BE2C (cell line): ENCODE data around the gene QDPR.

ENCODE experiments used
- DNase-seq: peaks from one replicate; pipeline ENCODE4 v3.0.0-alpha.2; 2020
- H3K27me3 ChIP-seq: fragments of 250-450 bp; sonication (Bioruptor Pico); 2 replicates; pipeline ENCODE4 v1.5.1; 2020; ENCODE audit warnings: mild to moderate bottlenecking
- H3K36me3 ChIP-seq: fragments of 250-450 bp; sonication (Bioruptor Pico); 2 replicates; pipeline ENCODE4 v1.5.1; 2020; ENCODE audit warnings: mild to moderate bottlenecking
- H3K4me1 ChIP-seq: fragments of 250-450 bp; sonication (Bioruptor Pico); 2 replicates; pipeline ENCODE4 v1.5.1; 2020
- H3K4me3 ChIP-seq: 2 replicates; pipeline ENCODE4 v1.5.1; 2011; ENCODE audit warnings: low read depth, low read length
- H3K9me3 ChIP-seq: fragments of 250-450 bp; sonication (Bioruptor Pico); 2 replicates; pipeline ENCODE4 v1.5.1; 2020
- TF ChIP-seq, protein P1 (sequence below): IDR thresholded peaks from 2 replicates; pipeline ENCODE4 v1.5.1; 2012; ENCODE audit warnings: mild to moderate bottlenecking, low read depth, low read length

QDPR gene

DNA sequence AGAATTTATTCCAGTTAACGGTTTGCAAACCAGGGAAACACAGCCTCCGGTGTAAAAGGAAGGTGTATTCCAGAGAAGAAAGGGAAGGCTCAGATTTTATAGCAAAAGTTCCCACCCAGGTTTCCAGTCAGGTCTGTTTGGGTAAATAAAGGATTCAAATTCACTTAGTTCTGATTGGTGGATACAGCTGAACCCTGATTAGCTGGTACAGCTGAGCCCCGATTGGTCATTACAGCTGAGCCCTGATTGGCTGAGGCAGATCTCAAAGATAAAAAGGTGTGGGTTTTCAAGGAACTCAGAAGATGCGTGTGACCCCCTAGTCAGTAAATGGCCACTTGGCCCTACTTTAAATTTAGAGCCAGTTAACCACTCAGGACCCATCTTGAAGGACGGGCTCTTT lies 9.7 kb upstream of the QDPR start:
- no peaks in the 10 kb centered on the region for H3K4me1 ChIP-seq
- H3K4me3 ChIP-seq = no peak overlapping the region
- no peak for DNase-seq
- H3K27me3 ChIP-seq = no peaks in the 10 kb centered on the region
- TF ChIP-seq, protein P1, sequence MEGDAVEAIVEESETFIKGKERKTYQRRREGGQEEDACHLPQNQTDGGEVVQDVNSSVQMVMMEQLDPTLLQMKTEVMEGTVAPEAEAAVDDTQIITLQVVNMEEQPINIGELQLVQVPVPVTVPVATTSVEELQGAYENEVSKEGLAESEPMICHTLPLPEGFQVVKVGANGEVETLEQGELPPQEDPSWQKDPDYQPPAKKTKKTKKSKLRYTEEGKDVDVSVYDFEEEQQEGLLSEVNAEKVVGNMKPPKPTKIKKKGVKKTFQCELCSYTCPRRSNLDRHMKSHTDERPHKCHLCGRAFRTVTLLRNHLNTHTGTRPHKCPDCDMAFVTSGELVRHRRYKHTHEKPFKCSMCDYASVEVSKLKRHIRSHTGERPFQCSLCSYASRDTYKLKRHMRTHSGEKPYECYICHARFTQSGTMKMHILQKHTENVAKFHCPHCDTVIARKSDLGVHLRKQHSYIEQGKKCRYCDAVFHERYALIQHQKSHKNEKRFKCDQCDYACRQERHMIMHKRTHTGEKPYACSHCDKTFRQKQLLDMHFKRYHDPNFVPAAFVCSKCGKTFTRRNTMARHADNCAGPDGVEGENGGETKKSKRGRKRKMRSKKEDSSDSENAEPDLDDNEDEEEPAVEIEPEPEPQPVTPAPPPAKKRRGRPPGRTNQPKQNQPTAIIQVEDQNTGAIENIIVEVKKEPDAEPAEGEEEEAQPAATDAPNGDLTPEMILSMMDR = no peak
- H3K9me3 ChIP-seq = no peaks in the 10 kb centered on the region
- H3K36me3 ChIP-seq = no peaks in the 10 kb centered on the region

DNA sequence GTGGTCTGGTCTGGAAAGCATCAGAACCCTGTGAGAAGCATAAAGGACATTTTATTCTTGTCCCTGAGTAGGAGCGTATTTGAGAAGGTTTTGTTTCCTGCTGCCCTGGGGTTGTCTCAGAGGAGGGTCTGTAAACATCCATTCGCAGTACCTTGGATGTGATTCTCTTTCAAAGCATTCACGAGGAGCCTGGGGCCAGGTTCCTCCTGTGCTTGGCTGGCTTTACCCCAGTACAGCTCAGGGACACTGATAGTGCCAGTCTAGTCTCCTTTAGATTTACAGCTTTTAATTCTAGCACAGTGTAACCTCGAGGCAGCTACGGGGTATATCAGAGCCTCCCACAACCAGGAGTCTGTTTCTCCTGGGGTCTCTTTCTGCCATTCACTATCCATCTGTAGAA lies 5.8 kb upstream of the QDPR start:
- Histone ChIP-seq H3K4me1 (no peaks in the 10 kb centered on the region), H3K27me3 (no peaks in the 10 kb centered on the region), H3K9me3 (no peaks in the 10 kb centered on the region), H3K36me3 (no peaks in the 10 kb centered on the region), H3K4me3 (no peak overlapping the region)
- TF ChIP-seq, protein P1 = no peak
- no peak for DNase-seq

DNA sequence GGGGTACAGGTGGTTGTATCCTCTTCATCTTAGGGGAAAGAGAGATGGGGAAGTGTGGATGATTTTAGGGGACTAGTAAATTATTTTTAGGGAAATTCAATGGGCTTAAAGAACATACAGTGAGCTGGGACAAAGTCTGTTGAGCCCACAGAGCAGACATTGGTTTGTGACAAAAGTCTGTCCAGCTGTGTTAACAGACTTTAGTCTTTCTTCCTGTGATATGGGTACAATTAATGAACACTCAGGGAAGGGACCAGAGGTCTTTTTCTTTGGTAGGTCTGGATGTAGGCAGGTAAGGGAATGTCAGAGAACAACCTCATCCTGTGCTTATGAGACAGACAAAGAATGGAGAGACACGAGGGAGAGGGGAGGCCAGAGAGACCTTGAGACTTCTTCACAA lies 5.1 kb upstream of the QDPR start:
- DNase-seq = no peak
- TF ChIP-seq, protein P1 = no peak
- no peaks in the 10 kb centered on the region for H3K4me1 ChIP-seq
- no peak overlapping the region for H3K4me3 ChIP-seq
- H3K27me3 ChIP-seq = no peaks in the 10 kb centered on the region
- no peaks in the 10 kb centered on the region for H3K9me3 ChIP-seq
- no peaks in the 10 kb centered on the region for H3K36me3 ChIP-seq

DNA sequence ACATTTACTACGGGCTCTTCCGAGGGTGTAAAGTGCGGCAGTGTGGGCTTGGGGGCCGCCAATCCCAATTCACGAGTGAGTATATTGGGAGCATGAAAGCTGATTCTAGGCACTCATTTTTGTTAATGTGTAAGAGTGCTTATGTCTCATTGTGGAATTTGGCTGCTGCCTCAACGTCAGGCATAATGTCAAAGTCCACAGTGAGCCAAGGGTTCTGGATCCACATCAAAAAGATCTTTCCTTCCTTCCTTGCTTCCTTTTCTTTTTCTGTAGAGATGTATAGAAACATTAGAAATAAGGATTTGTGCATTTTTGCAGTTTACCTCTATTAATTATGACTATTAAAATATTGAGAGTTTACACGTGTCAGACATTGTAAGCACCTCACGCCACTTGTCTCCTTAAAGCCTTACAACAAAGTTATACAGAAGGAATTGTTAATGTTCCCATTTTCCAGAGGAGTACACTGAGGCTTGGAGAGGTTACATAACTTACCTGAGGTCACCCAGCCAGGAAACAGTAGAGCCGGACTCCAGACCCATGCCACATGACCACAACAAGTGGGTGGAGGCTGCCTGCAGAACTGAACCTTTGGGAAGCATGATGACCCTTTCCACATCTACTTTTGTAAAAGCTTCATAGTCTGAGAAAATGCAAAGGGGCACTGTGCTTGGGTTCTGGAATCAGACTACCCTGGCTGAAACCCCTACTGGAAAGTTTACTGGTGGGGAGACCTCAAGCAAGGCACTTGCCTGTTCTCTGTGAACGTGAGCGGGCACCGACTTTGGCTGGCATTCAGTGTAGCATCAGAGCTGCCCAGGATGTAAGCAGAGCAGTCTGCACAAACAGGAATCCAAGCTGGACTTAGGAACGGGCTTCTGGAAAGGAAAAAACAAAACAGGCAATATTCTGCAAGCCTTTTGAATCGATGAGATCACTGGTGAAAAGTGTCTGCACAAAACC lies 3.8 kb upstream of the QDPR start:
- TF ChIP-seq, protein P1 = no peak
- Histone ChIP-seq H3K9me3 (no peaks in the 10 kb centered on the region), H3K4me1 (no peaks in the 10 kb centered on the region), H3K27me3 (no peaks in the 10 kb centered on the region), H3K36me3 (no peaks in the 10 kb centered on the region), H3K4me3 (no peak overlapping the region)
- no peak for DNase-seq

DNA sequence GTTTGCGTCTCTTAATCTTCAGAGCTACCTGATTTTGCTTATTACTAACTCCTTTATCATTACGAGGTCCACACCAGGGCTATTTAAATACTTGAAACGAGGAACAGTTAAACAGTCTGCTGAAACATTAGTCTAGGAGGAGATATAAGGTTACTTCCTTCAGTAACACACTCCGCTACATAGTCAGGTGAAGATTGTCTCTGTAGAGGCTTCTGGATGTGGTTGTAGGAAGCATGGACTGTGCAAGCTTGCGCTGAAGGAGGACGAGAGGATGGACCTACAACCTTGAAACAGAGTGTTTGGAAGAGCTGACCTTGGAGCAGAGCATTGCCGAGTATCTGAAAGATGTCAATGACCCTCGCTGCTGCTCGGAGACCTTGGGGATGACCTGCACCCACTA lies 3.0 kb upstream of the QDPR start, which contains the start of gene CLRN2:
TSS of gene CLRN2 (plus strand) at position 301 of the 400 bp plus-strand sequence. CDS start 102 bp downstream, outside the sequence.
- no peak for DNase-seq
- 0 out of 2 replicates have a peak, but pooled peaks cover 3% of the 10 kb centered on the region for H3K4me1 ChIP-seq
- TF ChIP-seq, protein P1 = no peak
- H3K9me3 ChIP-seq = no peaks in the 10 kb centered on the region
- no peaks in the 10 kb centered on the region for H3K27me3 ChIP-seq
- peaks cover 6% of the 10 kb centered on the region for H3K36me3 ChIP-seq
- H3K4me3 ChIP-seq = no peak within 1 kb of the TSS
